ENCODE results near the gene SLIT3.

The SLIT3 gene

DNA sequence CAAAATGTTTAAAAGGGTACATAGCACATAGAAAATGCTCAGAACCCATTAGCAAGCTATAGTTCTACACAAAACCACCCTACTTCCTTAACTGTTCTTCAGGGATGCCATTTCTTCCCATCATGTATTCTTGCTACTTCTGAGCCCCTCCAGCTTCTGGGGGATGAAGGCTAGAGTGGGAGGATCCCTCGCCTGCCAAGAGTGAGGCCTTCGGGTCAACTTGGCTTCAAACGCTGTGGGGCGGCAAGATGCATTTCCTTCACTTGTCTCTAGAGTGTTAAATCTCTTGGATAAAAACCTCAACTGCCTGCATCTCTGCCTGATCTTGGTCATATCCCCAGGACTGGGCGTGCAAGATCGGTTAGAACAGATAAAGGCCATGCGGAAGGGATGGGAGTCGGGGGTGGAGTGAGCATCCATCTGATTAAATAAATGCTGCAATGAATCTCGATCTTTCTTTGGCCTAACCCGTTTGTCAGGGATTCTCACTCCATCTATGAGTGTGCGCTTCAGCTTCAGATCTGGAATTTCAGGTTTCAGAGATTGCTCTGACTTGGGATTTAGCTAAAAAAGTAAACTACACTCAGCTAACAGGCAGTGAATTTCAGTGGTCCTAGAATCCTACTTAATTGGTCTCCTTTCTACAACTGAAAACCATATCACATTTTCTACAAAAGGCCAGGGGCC is 603.8 kb downstream of the SLIT3 start:
- no peak for DNase-seq (ENCODE audit: low read depth)
- TF ChIP-seq, protein P1, sequence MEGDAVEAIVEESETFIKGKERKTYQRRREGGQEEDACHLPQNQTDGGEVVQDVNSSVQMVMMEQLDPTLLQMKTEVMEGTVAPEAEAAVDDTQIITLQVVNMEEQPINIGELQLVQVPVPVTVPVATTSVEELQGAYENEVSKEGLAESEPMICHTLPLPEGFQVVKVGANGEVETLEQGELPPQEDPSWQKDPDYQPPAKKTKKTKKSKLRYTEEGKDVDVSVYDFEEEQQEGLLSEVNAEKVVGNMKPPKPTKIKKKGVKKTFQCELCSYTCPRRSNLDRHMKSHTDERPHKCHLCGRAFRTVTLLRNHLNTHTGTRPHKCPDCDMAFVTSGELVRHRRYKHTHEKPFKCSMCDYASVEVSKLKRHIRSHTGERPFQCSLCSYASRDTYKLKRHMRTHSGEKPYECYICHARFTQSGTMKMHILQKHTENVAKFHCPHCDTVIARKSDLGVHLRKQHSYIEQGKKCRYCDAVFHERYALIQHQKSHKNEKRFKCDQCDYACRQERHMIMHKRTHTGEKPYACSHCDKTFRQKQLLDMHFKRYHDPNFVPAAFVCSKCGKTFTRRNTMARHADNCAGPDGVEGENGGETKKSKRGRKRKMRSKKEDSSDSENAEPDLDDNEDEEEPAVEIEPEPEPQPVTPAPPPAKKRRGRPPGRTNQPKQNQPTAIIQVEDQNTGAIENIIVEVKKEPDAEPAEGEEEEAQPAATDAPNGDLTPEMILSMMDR (IDR thresholded peaks at IDR 0.05; ENCODE audit: low read depth, low read length) = no peak
- TF ChIP-seq MYC (IDR thresholded peaks at IDR 0.05; ENCODE audit: low read depth, low read length) = no peak
- TF ChIP-seq POLR2A (IDR thresholded peaks at IDR 0.05; ENCODE audit: extremely low read depth, insufficient read length) = no peak
- TF ChIP-seq, protein P2, sequence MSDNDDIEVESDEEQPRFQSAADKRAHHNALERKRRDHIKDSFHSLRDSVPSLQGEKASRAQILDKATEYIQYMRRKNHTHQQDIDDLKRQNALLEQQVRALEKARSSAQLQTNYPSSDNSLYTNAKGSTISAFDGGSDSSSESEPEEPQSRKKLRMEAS (IDR thresholded peaks at IDR 0.05; ENCODE audit: low read depth, low read length) = no peak
- no peak overlapping the region for H3K4me3 ChIP-seq (ENCODE audit: low read depth, low read length)

DNA sequence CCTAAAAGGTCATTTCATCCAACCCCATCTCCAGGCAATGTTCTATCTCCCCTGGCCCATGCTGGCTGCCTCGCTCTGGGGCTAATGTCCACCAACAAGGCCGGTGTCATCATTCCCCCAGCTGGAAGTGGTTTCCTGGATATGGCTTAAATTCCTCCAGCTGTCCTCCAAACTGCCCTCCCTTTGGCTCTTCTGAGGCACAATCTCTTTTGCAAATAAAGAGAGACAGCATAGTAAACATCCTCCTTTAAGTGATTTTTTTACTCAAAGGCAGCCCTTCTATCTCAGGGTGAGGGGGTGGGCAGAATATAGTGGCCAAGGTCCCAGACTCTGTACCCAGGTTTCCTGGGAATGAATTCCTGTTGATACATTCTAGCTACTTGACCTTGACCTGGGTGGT is 604.3 kb downstream of the SLIT3 start:
- no peak overlapping the region for H3K4me3 ChIP-seq (ENCODE audit: low read depth, low read length)
- TF ChIP-seq, protein P2 (IDR thresholded peaks at IDR 0.05; ENCODE audit: low read depth, low read length) = no peak
- TF ChIP-seq MYC (IDR thresholded peaks at IDR 0.05; ENCODE audit: low read depth, low read length) = no peak
- no peak for DNase-seq (ENCODE audit: low read depth)

DNA sequence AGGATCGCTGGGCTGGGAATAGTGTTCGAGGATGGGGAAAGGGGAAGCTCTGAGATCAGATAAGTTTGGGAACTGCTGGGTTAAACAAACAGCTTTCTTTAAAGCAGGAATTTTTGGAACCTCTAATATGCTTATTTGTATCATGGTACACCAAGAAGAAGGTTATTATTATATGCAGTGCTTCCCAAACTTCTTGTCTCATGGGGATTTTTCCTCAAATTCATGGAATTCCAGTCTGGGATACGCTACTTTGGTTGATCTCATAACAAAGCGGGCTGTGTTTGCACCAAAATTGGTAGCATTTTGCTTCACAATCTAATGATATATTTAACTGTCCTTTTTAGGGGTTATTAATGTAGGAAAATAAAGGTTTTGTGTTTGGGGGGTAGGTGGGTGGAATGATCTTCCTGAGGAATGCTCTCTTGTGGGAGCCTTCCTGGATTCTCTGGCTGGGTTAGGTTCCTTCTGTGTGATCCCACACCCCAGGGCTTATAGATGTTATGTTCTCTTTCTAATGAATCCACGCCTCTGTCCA is 605.6 kb downstream of the SLIT3 start:
- TF ChIP-seq, protein P1 (IDR thresholded peaks at IDR 0.05; ENCODE audit: low read depth, low read length) = no peak
- TF ChIP-seq, protein P2 (IDR thresholded peaks at IDR 0.05; ENCODE audit: low read depth, low read length) = no peak
- no peak for TF ChIP-seq POLR2A (IDR thresholded peaks at IDR 0.05; ENCODE audit: extremely low read depth, insufficient read length)
- no peak for TF ChIP-seq MYC (IDR thresholded peaks at IDR 0.05; ENCODE audit: low read depth, low read length)
- no peak for DNase-seq (ENCODE audit: low read depth)
- no peak overlapping the region for H3K4me3 ChIP-seq (ENCODE audit: low read depth, low read length)

DNA sequence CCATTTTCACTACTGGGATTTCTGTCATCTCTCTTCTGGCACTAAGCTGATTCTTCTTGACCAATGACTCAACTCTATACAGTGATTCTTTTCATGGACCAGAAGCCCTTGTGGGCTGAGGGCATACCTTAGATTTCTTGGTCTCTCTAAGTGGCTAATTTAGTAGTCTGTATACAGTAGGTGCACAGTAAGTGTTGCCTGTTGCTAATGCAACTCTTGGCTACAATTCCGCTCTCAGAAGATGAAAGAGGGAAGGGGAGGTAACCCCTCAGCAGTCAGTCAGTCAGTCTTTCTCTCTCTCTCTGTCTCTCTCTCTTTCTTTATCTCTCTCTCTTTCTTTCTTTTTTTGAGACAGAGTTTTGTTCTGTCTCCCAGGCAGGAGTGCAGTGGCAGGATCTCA is 606.6 kb downstream of the SLIT3 start:
- no peak overlapping the region for H3K4me3 ChIP-seq (ENCODE audit: low read depth, low read length)
- no peak for DNase-seq (ENCODE audit: low read depth)
- TF ChIP-seq POLR2A (IDR thresholded peaks at IDR 0.05; ENCODE audit: extremely low read depth, insufficient read length) (no peak), MYC (IDR thresholded peaks at IDR 0.05; ENCODE audit: low read depth, low read length) (no peak)
- TF ChIP-seq, protein P1 (IDR thresholded peaks at IDR 0.05; ENCODE audit: low read depth, low read length) = no peak
- TF ChIP-seq, protein P2 (IDR thresholded peaks at IDR 0.05; ENCODE audit: low read depth, low read length) = no peak

DNA sequence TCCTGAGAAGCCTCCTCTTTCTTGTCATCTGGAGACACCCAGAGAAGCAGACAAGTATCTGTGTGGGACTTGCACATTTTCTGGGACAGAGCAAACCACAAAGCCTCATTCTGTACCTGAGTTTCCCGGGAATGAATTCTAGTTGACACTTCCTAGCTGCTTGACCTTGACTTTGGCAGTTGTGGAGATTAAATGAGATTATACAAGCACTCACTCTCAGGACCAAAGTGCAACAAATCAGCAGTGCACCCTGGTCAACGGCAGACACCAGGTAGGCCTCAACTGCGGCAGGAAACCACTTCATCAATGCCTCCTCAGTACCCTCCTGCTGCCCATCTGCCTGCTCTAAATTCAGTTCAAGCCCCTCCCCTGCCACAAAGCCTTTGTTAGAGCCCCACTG is 607.1 kb downstream of the SLIT3 start:
- TF ChIP-seq POLR2A (IDR thresholded peaks at IDR 0.05; ENCODE audit: extremely low read depth, insufficient read length) (no peak), MYC (IDR thresholded peaks at IDR 0.05; ENCODE audit: low read depth, low read length) (no peak)
- TF ChIP-seq, protein P2 (IDR thresholded peaks at IDR 0.05; ENCODE audit: low read depth, low read length) = no peak
- TF ChIP-seq, protein P1 (IDR thresholded peaks at IDR 0.05; ENCODE audit: low read depth, low read length) = no peak
- no peak for DNase-seq (ENCODE audit: low read depth)
- no peak overlapping the region for H3K4me3 ChIP-seq (ENCODE audit: low read depth, low read length)

DNA sequence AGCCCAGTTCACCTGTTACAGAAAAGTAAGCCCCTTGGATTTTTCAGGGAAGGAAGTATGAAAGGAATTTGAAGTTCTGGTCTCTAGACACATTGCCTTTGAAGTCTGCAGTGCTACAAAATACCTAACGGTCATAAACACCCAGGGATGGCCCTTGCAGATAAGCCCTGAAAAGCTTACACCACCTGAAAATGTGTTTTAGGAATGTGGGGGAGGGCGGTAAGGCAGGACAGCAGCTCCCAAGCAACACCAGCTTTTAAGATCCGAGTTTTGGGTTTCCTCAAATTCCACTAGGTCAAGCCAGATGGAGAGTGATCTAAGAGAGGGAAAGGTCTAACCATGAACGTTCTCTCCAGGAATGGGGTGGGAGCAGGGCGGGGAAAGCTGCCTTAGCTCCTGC is 607.6 kb downstream of the SLIT3 start:
- TF ChIP-seq, protein P2 (IDR thresholded peaks at IDR 0.05; ENCODE audit: low read depth, low read length) = no peak
- TF ChIP-seq, protein P1 (IDR thresholded peaks at IDR 0.05; ENCODE audit: low read depth, low read length) = no peak
- no peak for TF ChIP-seq POLR2A (IDR thresholded peaks at IDR 0.05; ENCODE audit: extremely low read depth, insufficient read length)
- TF ChIP-seq MYC (IDR thresholded peaks at IDR 0.05; ENCODE audit: low read depth, low read length) = no peak
- no peak overlapping the region for H3K4me3 ChIP-seq (ENCODE audit: low read depth, low read length)
- DNase-seq (ENCODE audit: low read depth) = no peak

Data from NB4 (cell line).